ENCODE measurements around the gene PER1. TPM values are rescaled to one million over a fixed set of nuclear protein-coding genes. Genes with fewer than 3 reads are reported as not detected.

Gene PER1
- total and polyA plus RNA-seq, 9 of the 15 experiments (the other 6 are each of a cell fraction or from before 2014, with no cell fraction given) = 0.13 to 26.0 (median 3.4) TPM

GRCh38 chr17:8163978-8164814 is 12.0 kb upstream of the PER1 start (continued):
- TF ChIP-seq NR4A1 (CRISPR knock-in tag; IDR thresholded peaks at IDR 0.05) = no peak
- 0 out of 2 replicates have a peak, but pooled peaks have one; percentile 30 for TF ChIP-seq NR4A1 (tag; IDR thresholded peaks at IDR 0.05)
- TF ChIP-seq ATF1 (CRISPR knock-in tag; IDR thresholded peaks at IDR 0.05) = no peak
- TF ChIP-seq ATF1 (tag; IDR thresholded peaks at IDR 0.05) = peak; percentile 45; the same call in 1 of the 2 replicates
- peak; percentile 65 for TF ChIP-seq TAF9B (IDR thresholded peaks at IDR 0.05; ENCODE audit: partially characterized antibody)
- peak; percentile 95 for TF ChIP-seq GATAD2A (IDR thresholded peaks at IDR 0.05)
- TF ChIP-seq, protein P1, sequence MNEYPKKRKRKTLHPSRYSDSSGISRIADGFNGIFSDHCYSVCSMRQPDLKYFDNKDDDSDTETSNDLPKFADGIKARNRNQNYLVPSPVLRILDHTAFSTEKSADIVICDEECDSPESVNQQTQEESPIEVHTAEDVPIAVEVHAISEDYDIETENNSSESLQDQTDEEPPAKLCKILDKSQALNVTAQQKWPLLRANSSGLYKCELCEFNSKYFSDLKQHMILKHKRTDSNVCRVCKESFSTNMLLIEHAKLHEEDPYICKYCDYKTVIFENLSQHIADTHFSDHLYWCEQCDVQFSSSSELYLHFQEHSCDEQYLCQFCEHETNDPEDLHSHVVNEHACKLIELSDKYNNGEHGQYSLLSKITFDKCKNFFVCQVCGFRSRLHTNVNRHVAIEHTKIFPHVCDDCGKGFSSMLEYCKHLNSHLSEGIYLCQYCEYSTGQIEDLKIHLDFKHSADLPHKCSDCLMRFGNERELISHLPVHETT (CRISPR knock-in tag; conservative IDR thresholded peaks at IDR 0.05 in 1 of 2, IDR thresholded peaks at IDR 0.05 in 1 of 2) = peak in 1 of 2 experiments; percentile 52; a peak in 1 of 4 replicates
- TF ChIP-seq MYC (IDR thresholded peaks at IDR 0.05; ENCODE audit: low read depth, low read length) = peak; percentile 48; the same call in 1 of the 2 replicates
- TF ChIP-seq MYC (CRISPR knock-in tag; IDR thresholded peaks at IDR 0.05; ENCODE audit: borderline replicate concordance, low read depth) = no peak
- TF ChIP-seq, protein P2, sequence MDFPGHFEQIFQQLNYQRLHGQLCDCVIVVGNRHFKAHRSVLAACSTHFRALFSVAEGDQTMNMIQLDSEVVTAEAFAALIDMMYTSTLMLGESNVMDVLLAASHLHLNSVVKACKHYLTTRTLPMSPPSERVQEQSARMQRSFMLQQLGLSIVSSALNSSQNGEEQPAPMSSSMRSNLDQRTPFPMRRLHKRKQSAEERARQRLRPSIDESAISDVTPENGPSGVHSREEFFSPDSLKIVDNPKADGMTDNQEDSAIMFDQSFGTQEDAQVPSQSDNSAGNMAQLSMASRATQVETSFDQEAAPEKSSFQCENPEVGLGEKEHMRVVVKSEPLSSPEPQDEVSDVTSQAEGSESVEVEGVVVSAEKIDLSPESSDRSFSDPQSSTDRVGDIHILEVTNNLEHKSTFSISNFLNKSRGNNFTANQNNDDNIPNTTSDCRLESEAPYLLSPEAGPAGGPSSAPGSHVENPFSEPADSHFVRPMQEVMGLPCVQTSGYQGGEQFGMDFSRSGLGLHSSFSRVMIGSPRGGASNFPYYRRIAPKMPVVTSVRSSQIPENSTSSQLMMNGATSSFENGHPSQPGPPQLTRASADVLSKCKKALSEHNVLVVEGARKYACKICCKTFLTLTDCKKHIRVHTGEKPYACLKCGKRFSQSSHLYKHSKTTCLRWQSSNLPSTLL (IDR thresholded peaks at IDR 0.05) = no peak
- TF ChIP-seq SOX6 (IDR thresholded peaks at IDR 0.05) = peak; percentile 62; the same call in 1 of the 2 replicates
- TF ChIP-seq NRF1 (conservative IDR thresholded peaks at IDR 0.05 in 1 of 2, IDR thresholded peaks at IDR 0.05 in 1 of 2) = peak in 1 of 2 experiments; percentile 45; a peak in 2 of 4 replicates
- TF ChIP-seq TEAD4 (IDR thresholded peaks at IDR 0.05; ENCODE audit: low read length) = 0 out of 2 replicates have a peak, but pooled peaks have one; percentile 14
- TF ChIP-seq TEAD4 (CRISPR knock-in tag; IDR thresholded peaks at IDR 0.05; ENCODE audit: borderline replicate concordance) = no peak
- peak; percentile 77 for TF ChIP-seq PKNOX1 (IDR thresholded peaks at IDR 0.05)
- peak; percentile 46; the same call in 1 of the 2 replicates for TF ChIP-seq ZBTB7A (IDR thresholded peaks at IDR 0.05; ENCODE audit: borderline replicate concordance, control insufficient read depth, low read depth, low read length)
- TF ChIP-seq MTA1 (IDR thresholded peaks at IDR 0.05; ENCODE audit: borderline replicate concordance) = peak; percentile 86
- TF ChIP-seq TCF3 (CRISPR knock-in tag; IDR thresholded peaks at IDR 0.05) = peak; percentile 44; the same call in 1 of the 2 replicates
- TF ChIP-seq ESRRA (IDR thresholded peaks at IDR 0.05; ENCODE audit: borderline replicate concordance, low read depth) = peak; percentile 45; the same call in 1 of the 2 replicates
- peak; percentile 42; the same call in 1 of the 2 replicates for TF ChIP-seq ZNF766 (CRISPR knock-in tag; conservative IDR thresholded peaks at IDR 0.05)
- TF ChIP-seq SMARCE1 (IDR thresholded peaks at IDR 0.05) = peak; percentile 36; the same call in 1 of the 2 replicates
- TF ChIP-seq NBN (IDR thresholded peaks at IDR 0.05; ENCODE audit: low read depth) = peak; percentile 52; the same call in 1 of the 2 replicates
- peak; percentile 56 for TF ChIP-seq NFIC (IDR thresholded peaks at IDR 0.05)
- TF ChIP-seq SIN3A (IDR thresholded peaks at IDR 0.05; ENCODE audit: borderline replicate concordance in 2 of 2, control insufficient read depth in 1 of 2, low read depth in 2 of 2, low read length in 2 of 2) = peak in 1 of 2 experiments; percentile 24; a peak in 1 of 4 replicates

Measured in K562 (cell line).